SK-N-SH (cell line): Measurements from ENCODE around the gene ARID3A.

Experiments
- CHD2 ChIP-seq: fragments of 150-350 bp; IDR thresholded peaks from 2 replicates; pipeline ENCODE4 v1.6.1; 2018; ENCODE audit warnings: low read length; ENCODE audit not compliant: partially characterized antibody
- EP300 ChIP-seq, 2 experiments: IDR thresholded peaks; 2 replicates each; pipeline versions ENCODE4 v1.4.0 to v1.6.1; 2012; ENCODE audit warnings: borderline replicate concordance in 1 of 2, low read depth in 1 of 2, low read length in 1 of 2
- POLR2AphosphoS5 ChIP-seq: IDR thresholded peaks from 2 replicates; pipeline ENCODE4 v1.6.1; 2012; ENCODE audit warnings: low read depth, low read length
- RAD21 ChIP-seq: IDR thresholded peaks from 2 replicates; pipeline ENCODE4 v1.6.1; 2012; ENCODE audit warnings: mild to moderate bottlenecking, low read length
- SMC3 ChIP-seq: IDR thresholded peaks from 2 replicates; pipeline ENCODE4 v1.6.1; 2012; ENCODE audit warnings: low read depth, low read length, improper control_type of control experiment
- TEAD4 ChIP-seq: IDR thresholded peaks from 2 replicates; pipeline ENCODE4 v1.4.0; 2012; ENCODE audit warnings: mild to moderate bottlenecking, borderline replicate concordance; ENCODE audit not compliant: insufficient read depth
- ZBTB33 ChIP-seq: IDR thresholded peaks from 2 replicates; pipeline ENCODE4 v1.4.0; 2012; ENCODE audit warnings: low read depth, borderline replicate concordance
- TF ChIP-seq, protein P1 (sequence below): fragments of 200-600 bp; sonication (generic); IDR thresholded peaks from 2 replicates; pipeline ENCODE4 v1.6.1; 2017; ENCODE audit warnings: antibody characterized with exemption, mild to moderate bottlenecking, moderate library complexity
- TF ChIP-seq, protein P2 (sequence below): IDR thresholded peaks from 2 replicates; pipeline ENCODE4 v1.6.1; 2012; ENCODE audit warnings: mild to moderate bottlenecking, low read depth, low read length, moderate library complexity

GRCh38 chr19:1019980-1020867 is 94.4 kb downstream of the ARID3A start:
- TF ChIP-seq, protein P1, sequence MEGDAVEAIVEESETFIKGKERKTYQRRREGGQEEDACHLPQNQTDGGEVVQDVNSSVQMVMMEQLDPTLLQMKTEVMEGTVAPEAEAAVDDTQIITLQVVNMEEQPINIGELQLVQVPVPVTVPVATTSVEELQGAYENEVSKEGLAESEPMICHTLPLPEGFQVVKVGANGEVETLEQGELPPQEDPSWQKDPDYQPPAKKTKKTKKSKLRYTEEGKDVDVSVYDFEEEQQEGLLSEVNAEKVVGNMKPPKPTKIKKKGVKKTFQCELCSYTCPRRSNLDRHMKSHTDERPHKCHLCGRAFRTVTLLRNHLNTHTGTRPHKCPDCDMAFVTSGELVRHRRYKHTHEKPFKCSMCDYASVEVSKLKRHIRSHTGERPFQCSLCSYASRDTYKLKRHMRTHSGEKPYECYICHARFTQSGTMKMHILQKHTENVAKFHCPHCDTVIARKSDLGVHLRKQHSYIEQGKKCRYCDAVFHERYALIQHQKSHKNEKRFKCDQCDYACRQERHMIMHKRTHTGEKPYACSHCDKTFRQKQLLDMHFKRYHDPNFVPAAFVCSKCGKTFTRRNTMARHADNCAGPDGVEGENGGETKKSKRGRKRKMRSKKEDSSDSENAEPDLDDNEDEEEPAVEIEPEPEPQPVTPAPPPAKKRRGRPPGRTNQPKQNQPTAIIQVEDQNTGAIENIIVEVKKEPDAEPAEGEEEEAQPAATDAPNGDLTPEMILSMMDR = no peak
- TF ChIP-seq SMC3 (no peak), RAD21 (no peak), POLR2AphosphoS5 (no peak), CHD2 (no peak), ZBTB33 (no peak), EP300 (IDR thresholded peaks at IDR 0.05; ENCODE audit: borderline replicate concordance in 1 of 2, low read depth in 1 of 2, low read length in 1 of 2) (no peak), TEAD4 (no peak)
- TF ChIP-seq, protein P2, sequence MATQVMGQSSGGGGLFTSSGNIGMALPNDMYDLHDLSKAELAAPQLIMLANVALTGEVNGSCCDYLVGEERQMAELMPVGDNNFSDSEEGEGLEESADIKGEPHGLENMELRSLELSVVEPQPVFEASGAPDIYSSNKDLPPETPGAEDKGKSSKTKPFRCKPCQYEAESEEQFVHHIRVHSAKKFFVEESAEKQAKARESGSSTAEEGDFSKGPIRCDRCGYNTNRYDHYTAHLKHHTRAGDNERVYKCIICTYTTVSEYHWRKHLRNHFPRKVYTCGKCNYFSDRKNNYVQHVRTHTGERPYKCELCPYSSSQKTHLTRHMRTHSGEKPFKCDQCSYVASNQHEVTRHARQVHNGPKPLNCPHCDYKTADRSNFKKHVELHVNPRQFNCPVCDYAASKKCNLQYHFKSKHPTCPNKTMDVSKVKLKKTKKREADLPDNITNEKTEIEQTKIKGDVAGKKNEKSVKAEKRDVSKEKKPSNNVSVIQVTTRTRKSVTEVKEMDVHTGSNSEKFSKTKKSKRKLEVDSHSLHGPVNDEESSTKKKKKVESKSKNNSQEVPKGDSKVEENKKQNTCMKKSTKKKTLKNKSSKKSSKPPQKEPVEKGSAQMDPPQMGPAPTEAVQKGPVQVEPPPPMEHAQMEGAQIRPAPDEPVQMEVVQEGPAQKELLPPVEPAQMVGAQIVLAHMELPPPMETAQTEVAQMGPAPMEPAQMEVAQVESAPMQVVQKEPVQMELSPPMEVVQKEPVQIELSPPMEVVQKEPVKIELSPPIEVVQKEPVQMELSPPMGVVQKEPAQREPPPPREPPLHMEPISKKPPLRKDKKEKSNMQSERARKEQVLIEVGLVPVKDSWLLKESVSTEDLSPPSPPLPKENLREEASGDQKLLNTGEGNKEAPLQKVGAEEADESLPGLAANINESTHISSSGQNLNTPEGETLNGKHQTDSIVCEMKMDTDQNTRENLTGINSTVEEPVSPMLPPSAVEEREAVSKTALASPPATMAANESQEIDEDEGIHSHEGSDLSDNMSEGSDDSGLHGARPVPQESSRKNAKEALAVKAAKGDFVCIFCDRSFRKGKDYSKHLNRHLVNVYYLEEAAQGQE = no peak
